GM19193 (cell line): Measurements from ENCODE around the gene C16orf89.

Experiments
- POLR2A ChIP-seq: IDR thresholded peaks from 4 replicates; pipeline ENCODE4 v1.6.1; 2011; ENCODE audit not compliant: insufficient read depth, insufficient read length; ENCODE audit errors: extremely low read depth

C16orf89 gene

DNA sequence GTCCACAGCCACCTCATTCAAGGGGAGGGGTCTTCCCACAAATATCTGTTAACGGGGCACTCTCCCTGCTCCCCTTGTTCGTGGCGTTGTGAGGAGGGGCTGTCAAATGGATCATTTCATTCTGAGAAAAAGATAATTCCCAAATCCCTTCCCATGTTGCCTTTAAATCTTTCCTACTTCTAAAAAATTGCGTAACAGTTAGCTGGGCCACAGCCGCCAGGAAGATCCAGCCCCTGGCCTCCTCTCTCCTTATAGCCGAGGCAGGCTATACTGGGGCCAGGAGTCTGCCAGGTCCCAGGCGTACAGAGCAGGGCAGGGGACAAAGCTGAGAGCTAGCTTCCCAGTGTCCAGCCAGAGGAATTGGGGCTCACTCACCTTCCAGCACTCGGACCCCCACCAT, 430 bp downstream of the C16orf89 start:
- no peak for TF ChIP-seq POLR2A

DNA sequence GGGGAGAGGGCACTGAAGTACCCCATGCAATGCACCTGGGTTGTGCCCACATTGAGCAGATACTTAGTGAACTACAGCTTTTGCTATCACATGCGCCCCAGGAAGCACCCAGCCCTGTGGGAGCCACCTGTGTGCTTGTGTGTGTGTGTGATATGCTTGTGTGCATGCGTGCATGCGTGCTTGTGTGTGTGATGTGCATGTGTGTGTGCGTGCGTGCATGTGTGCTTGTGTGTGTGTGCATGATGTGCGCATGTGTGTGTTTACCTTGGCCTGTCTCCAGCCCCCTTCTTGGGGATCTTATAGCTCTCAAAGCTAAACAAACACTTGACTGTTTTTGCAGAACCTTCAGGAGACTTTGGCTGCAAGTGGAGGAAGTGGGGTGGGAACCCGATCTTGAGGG, 841 bp downstream of the C16orf89 start:
- no peak for TF ChIP-seq POLR2A

DNA sequence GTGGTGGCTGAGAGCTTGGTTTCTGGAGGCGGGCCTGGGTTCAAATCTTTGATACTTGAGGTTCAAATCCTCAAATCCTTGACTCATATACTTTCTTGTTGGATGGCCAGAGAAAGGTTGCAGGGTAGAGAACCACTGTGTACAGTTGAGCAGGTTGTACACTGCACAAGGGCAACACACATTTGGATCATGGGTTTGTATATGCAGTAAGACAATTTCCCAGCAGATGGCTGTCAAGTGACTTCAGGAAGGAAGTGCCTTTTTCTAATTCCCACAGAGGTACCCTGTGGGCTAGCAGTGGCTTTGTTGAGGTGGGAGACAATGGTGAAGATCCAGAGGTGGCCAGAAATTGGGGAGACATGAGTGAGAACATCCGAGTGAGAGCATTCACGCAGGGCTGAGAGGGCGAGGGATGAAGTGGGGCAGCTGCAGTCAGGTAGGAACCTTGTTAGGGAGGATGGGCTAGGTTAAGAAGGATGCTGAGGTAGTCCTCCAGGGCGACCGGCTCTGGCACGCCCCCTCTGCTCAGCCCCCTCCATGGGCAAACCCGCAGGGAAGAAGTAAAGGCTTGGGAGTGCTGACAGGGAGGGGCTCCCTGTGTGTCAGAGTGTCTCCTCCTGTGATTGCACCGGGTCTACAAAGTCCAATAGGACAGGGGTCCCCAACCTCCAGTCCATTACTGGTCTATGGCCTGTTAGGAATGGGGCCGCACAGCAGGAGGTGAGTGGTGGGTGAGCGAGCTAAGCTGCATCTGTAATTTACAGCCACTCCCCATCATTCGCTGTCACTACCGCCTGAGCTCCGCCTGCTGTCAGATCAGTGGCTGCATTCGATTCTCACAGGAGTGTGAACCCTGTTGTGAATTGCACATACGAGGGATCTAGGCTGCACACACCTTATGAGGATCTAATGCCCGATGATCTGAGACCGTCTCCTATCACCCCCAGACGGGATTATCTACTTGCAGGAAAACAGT, 2.7 kb downstream of the C16orf89 start:
- no peak for TF ChIP-seq POLR2A

DNA sequence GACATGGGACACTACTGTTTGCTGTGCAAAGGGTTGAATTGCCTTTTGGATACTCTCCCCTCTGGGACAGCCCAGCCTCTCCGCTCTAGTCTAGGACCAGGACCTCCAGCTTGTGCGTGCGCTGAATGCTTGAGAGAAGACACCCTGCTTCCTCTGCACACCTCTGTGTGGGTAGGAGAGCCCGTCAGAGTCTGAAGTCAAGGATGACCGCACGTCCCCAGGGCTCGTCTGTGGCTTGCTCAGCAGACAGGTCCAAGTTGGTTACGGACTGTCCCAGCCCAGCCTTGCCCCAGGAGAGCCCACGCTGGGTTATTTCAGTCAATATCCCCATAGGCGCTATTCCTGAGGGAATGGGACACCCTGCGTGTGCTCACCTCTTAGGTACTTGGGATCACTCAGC, 3.7 kb downstream of the C16orf89 start:
- no peak for TF ChIP-seq POLR2A

DNA sequence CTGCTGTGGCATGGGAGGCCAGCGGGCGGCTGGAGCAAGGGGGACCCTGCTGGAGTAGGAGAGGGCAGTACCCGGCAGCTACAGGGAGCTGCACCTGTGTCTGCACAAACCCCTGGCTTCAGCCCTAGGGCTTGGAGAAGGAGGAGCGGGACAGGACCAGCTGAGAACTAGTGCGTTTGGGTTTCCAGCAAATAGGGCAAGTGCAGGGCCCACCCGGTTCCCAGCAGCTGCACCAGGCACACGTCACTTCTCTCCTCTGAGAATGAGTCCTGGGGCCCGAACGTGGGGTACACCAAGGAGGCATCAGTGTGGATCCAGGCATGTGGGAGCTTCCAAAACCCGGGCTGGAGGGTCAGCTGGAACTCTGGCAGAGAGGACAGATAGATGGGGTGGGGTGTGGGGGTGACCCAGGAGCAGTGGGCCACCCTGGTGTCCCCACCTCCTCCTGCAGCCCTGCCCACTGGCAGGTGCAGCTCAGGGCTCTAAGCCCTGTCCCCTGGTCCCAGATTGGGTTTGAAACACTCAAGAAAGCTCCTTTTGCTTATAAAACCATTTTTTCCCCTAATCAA, 5.6 kb downstream of the C16orf89 start:
- TF ChIP-seq POLR2A = no peak

DNA sequence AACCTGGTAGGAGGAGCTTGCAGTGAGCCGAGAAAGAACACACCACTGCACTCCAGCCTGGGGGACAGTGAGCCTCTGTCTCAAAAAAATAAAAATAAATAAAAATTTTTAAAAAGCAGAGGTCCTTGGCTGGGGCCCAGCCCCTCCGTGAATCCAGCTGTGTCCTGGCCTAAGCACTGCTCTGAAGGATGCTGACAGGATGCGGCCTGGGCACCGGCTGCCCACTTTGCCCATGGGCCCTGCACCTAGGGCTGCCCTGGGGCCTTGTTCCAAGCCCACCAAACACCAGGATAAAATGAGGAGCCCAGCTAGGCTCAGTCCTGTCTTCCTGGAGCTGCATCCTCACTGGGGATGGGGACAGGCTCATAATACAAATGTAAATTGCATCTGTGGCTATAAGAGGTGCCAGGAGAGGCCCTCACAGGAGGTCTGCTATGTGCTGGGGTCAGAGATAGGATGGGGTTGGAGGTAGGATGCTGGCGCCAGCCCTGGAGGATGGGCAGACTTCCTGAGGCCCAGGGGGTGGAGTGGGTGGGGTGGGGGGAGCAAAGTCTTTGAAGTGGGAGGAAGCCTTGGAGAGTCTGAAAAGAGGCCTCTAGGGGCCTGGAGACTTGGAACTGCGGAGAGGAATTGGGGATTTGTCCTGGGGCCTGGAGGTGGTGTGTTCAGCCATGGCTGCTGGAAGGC, 6.2 kb downstream of the C16orf89 start:
- TF ChIP-seq POLR2A = no peak

DNA sequence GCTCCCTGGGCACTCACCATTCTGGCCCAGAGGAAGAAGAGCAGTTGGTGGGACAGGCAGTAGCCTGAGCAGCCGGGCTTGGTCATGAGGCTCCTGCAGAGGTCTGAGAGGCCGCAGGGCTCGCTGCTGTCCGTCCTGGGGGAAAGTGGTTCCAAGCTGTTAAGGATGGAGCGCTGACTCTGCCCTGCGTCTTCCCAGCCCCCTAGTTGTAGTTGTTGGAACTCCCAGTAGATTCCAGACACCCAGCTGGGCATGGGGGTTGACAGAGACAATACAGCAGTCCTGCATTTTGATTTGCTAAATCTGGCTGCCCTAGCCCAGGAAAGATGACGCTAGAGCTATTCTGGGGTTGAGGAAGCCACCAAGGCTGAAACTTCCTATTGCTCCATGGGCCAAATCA, 7.3 kb downstream of the C16orf89 start:
- no peak for TF ChIP-seq POLR2A

DNA sequence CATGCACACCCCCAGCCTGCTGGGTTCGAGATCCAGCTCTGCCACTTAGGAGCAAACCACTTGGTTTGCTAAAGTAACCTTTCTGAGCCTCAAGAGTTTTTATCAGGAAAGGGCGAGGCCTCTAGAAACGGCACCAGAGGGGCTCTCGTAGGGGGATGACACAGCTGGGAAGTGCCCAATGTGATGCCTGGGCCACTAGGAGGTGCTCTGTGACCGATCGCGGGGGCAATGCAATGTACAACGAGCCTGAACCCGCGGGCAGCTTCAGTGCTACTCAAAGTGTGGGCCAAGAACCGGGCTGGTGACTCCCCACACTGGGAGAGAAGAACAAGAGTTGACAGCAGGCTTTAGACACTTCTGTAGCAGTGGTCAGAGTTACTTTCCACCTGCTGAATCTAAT, 9.4 kb downstream of the C16orf89 start:
- no peak for TF ChIP-seq POLR2A

DNA sequence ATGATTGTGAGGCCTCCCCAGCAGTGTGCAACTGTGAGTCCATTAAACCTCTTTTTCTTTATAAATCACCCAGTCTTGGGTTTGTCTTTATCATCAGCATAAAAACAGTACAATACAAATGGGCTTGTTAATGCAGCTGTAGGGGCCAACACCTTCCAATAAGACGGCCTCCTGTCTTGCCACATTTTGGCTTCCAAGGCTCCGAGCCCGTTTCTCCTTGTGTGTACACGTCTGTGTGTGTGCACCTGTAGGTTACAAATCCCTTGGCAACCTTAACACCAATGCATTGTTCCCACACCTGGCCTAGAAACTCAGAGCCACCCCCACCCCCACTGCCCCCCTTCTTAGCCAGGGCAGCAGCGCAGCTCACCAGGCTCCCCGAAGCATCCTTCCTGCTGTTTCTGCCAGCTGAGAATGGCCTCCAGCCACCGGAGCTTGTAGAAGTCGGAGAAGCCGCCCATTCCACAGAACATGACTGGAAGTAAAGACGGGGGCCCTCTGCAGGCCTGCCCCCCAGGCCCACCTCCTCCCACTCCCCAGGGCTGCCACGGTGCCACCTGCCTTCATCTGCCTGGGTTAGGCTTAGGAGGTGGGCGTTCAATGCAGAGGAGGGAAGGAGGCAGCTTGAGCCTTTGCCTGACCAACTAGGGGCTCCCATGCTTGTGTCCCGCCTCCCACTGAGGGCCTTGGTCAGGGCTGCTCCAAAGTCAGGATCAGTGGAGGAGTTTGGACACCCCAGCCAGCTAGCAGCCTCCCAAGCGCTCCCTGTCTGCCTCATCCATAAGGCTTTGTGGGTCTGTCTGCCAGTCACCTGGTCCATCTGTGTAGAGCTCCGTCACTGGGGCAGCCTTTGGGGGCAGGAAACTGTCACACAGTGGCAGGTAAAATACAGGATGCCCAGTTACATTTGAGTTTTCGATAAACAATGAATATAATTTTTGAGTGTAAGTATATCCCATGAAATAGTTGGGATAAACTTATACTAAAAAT, 10.6 kb downstream of the C16orf89 start:
- no peak for TF ChIP-seq POLR2A

DNA sequence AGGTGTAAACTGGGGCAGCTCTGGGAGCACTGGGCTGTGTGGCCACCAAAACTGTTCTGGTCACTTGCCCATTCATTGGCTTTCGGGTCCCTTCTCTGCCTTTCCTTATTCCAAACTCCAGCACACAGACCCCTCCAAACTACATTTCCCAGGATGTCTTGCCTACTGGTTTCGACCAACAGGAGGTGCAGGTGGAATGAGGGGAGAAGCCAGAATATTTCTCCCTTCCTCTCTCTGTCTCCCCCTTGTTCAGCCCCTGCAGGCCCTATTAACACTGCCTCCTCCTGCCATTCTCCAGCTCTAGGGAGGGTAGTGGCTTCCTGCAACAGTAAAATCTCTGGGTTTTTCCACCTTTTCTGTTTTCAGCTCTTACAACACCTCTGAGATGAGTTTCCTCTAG, 18.8 kb downstream of the C16orf89 start:
- no peak for TF ChIP-seq POLR2A

DNA sequence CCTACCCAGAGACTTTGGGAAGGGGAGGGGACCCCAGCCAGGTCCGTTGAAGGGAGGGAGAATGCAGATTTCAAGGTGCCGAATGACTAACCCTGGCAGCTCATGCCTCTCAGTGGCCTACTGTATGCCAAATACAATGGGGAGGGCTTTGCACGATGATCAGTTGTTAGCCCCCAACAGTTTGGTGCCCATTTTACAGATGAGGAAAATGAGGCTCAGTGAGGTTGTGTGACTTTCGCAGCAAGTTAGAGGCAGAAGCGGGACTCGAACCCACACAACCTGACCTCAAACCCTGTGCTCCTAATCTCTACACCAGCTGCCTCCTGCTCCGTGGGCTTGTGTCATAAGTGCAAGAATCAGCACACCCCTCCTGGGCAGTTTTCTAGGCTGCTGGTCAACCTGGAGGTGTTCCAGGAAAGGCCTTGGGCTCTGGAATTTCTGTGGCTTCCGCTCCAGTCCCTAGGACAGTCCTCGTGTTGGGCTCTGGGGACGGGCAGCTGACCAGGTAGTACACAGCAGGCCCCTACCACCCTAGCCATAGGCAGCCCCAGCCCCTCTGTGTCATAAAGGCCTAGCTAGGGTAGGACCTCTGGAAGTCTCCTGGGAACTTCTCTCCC, 20.1 kb downstream of the C16orf89 start:
- no peak for TF ChIP-seq POLR2A

DNA sequence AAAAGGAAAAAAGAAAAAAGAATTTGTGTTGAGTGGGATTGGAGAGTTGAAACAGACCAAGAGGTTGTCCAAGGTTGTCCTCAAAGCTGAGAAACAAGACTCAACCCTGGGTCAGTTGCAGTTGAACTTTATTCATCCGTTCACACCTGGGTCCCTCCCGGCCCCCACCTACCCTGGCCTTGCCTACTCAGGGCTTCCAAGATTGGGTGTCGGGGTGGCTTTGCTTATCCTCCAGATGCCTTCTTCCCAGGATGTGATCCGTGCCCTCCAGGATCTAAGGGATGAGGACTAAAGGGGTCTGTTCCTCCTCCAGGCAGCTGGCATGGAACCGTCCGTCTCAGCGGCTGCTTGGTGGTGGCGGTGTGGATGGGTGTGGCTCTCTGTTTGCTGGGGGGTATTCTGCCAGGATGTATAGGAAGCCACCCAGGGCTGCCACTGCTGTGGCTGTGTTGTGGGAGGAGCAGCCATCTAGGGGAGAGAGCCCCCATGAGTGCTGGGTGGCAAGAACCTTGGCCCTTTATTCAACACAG, 21.7 kb downstream of the C16orf89 start:
- TF ChIP-seq POLR2A = no peak

DNA sequence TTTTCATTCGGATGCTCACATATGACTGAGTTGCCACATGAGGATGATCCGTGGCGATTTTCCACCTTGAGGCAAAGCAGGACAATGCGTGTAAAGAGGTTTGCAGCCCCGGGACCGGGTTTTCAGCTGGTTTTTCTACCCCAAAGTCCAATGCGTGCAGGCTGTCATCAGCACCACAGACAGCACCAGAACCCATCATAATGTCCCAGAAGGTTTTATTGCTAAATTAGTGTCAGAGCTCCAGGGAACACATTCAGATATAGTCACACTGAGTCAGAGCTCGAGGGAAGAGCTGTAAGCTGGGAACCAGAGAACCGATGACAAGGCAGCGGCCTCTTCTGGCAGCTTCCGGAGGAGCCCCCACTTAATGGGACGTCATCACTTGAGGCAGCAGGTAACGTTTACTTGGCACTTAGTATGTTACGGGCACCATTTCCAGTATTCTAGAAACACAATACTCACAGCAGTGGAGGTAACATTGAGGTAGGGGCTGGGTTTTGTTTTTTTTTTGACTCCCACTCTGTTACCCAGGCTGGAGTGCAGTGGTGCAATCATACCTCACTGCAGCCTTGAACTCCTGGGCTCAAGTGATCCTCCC, 23.1 kb downstream of the C16orf89 start:
- TF ChIP-seq POLR2A = no peak
